ENCODE results near the gene IL1RAPL1.

IL1RAPL1 gene

GRCh38 chrX:28802625-28803024, 215.4 kb downstream of the IL1RAPL1 start:
- no peak for DNase-seq

- DNase-seq: no peak
Measured at GRCh38 chrX:28835991-28836390, 248.7 kb downstream of the IL1RAPL1 start.

GRCh38 chrX:28843817-28844216, 256.6 kb downstream of the IL1RAPL1 start:
- no peak for DNase-seq

- no peak for DNase-seq
Measured at GRCh38 chrX:28847423-28847822, 260.2 kb downstream of the IL1RAPL1 start.

GRCh38 chrX:28848707-28849106, 261.5 kb downstream of the IL1RAPL1 start:
- no peak for DNase-seq

GRCh38 chrX:28850955-28851354, 263.7 kb downstream of the IL1RAPL1 start:
- DNase-seq: no peak

GRCh38 chrX:28851871-28852270, 264.6 kb downstream of the IL1RAPL1 start:
- peak in 1 of 2 experiments; percentile 2 for DNase-seq

- DNase-seq: no peak
Measured at GRCh38 chrX:28854637-28855036, 267.4 kb downstream of the IL1RAPL1 start.

- no peak for DNase-seq
Measured at GRCh38 chrX:28876408-28876807, 289.2 kb downstream of the IL1RAPL1 start.

GRCh38 chrX:28876901-28877300, 289.7 kb downstream of the IL1RAPL1 start:
- no peak for DNase-seq

- no peak for DNase-seq
Measured at GRCh38 chrX:28880136-28880535, 292.9 kb downstream of the IL1RAPL1 start.

- DNase-seq: no peak
Measured at GRCh38 chrX:28884823-28885222, 297.6 kb downstream of the IL1RAPL1 start.

- no peak for DNase-seq
Measured at GRCh38 chrX:28888416-28888815, 301.2 kb downstream of the IL1RAPL1 start.

GRCh38 chrX:28889591-28890090, 302.4 kb downstream of the IL1RAPL1 start:
- DNase-seq: no peak

GRCh38 chrX:28901637-28902036, 314.4 kb downstream of the IL1RAPL1 start:
- no peak for DNase-seq

- DNase-seq: no peak
Measured at GRCh38 chrX:28910487-28910886, 323.2 kb downstream of the IL1RAPL1 start.

GRCh38 chrX:28920153-28920943, 333.1 kb downstream of the IL1RAPL1 start:
- DNase-seq: peak in 1 of 2 experiments; percentile 27

- DNase-seq: no peak
Measured at GRCh38 chrX:28922106-28922505, 334.9 kb downstream of the IL1RAPL1 start.

GRCh38 chrX:28946846-28947245, 359.6 kb downstream of the IL1RAPL1 start:
- DNase-seq: no peak

GRCh38 chrX:28960063-28960462, 372.8 kb downstream of the IL1RAPL1 start:
- DNase-seq: no peak

GRCh38 chrX:28966331-28966730, 379.1 kb downstream of the IL1RAPL1 start:
- no peak for DNase-seq

GRCh38 chrX:28969126-28969525, 381.9 kb downstream of the IL1RAPL1 start:
- no peak for DNase-seq

- DNase-seq: peak; percentile 59 to 70
Measured at GRCh38 chrX:28979877-28980276, 392.6 kb downstream of the IL1RAPL1 start.

GRCh38 chrX:28981952-28982351, 394.7 kb downstream of the IL1RAPL1 start:
- DNase-seq: no peak

GRCh38 chrX:28988246-28988645, 401.0 kb downstream of the IL1RAPL1 start:
- no peak for DNase-seq
